Measurements from ENCODE around the gene CALD1.

Gene CALD1

GRCh38 chr7:134897936-134898335, 118.5 kb downstream of the CALD1 start:
- Histone ChIP-seq H3K9me3 (ENCODE audit: control extremely low read depth in 1 of 5, control insufficient read depth in 4 of 5, insufficient read depth in 2 of 5, low read depth in 1 of 5, low read length in 4 of 5) (peaks cover 0 to 15% (median 4%) of the 10 kb centered on the region in 5 experiments), H3K4me3 (ENCODE audit: control insufficient read depth in 1 of 7, extremely low read depth in 1 of 7, insufficient read depth in 4 of 7, low read depth in 2 of 7, low read length in 6 of 7) (no peak overlapping the region), H3K36me3 (ENCODE audit: control insufficient read depth in 4 of 4, insufficient read depth in 4 of 4, low read length in 3 of 4) (no peaks in the 10 kb centered on the region), H3K27me3 (replicated peaks in 2 of 5; ENCODE audit: control insufficient read depth in 4 of 5, insufficient read depth in 5 of 5, low read length in 4 of 5) (peaks cover 0 to 8% (median 0%) of the 10 kb centered on the region in 5 experiments), H3K4me1 (ENCODE audit: control extremely low read depth in 1 of 4, control insufficient read depth in 4 of 4, insufficient read depth in 4 of 4, low read length in 3 of 4) (no peaks in the 10 kb centered on the region), H3K27ac (ENCODE audit: insufficient read depth in 1 of 2, low read depth in 1 of 2, low read length in 2 of 2, poor library complexity in 1 of 2, severe bottlenecking in 2 of 2) (no peak overlapping the region)
- 100% methylated on average over 6 of the region's 7 CpGs for WGBS (ENCODE audit: insufficient coverage)
- no peak for DNase-seq
- ChIA-PET POLR2A (no interaction called here), CTCF (interaction anchor here (1.4 kb wide), 1 partner anchor 12 kb away, joined by 3 read pairs; no protein-coding TSS in a partner anchor)

- H3K27ac ChIP-seq (ENCODE audit: insufficient read depth in 1 of 2, low read depth in 1 of 2, low read length in 2 of 2, poor library complexity in 1 of 2, severe bottlenecking in 2 of 2), result no peak overlapping the region
- no peak for DNase-seq
- no peak overlapping the region for H3K4me3 ChIP-seq (ENCODE audit: control insufficient read depth in 1 of 7, extremely low read depth in 1 of 7, insufficient read depth in 4 of 7, low read depth in 2 of 7, low read length in 6 of 7)
- no peaks in the 10 kb centered on the region for H3K4me1 ChIP-seq (ENCODE audit: control extremely low read depth in 1 of 4, control insufficient read depth in 4 of 4, insufficient read depth in 4 of 4, low read length in 3 of 4)
- H3K9me3 ChIP-seq (ENCODE audit: control extremely low read depth in 1 of 5, control insufficient read depth in 4 of 5, insufficient read depth in 2 of 5, low read depth in 1 of 5, low read length in 4 of 5), result peaks cover 0 to 15% (median 4%) of the 10 kb centered on the region in 5 experiments
- no peaks in the 10 kb centered on the region for H3K27me3 ChIP-seq (replicated peaks in 2 of 5; ENCODE audit: control insufficient read depth in 4 of 5, insufficient read depth in 5 of 5, low read length in 4 of 5)
- CTCF ChIA-PET, result no interaction called here
- POLR2A ChIA-PET, result no interaction called here
- 100% methylated on average over 1 of the region's 3 CpGs for WGBS (ENCODE audit: insufficient coverage)
- no peaks in the 10 kb centered on the region for H3K36me3 ChIP-seq (ENCODE audit: control insufficient read depth in 4 of 4, insufficient read depth in 4 of 4, low read length in 3 of 4)
Measured at GRCh38 chr7:134899729-134900128, 120.3 kb downstream of the CALD1 start.

GRCh38 chr7:134900166-134900982, 120.9 kb downstream of the CALD1 start:
- Histone ChIP-seq H3K36me3 (ENCODE audit: control insufficient read depth in 4 of 4, insufficient read depth in 4 of 4, low read length in 3 of 4) (no peaks in the 10 kb centered on the region), H3K4me3 (ENCODE audit: control insufficient read depth in 1 of 7, extremely low read depth in 1 of 7, insufficient read depth in 4 of 7, low read depth in 2 of 7, low read length in 6 of 7) (no peak overlapping the region), H3K27ac (ENCODE audit: insufficient read depth in 1 of 2, low read depth in 1 of 2, low read length in 2 of 2, poor library complexity in 1 of 2, severe bottlenecking in 2 of 2) (no peak overlapping the region), H3K27me3 (replicated peaks in 2 of 5; ENCODE audit: control insufficient read depth in 4 of 5, insufficient read depth in 5 of 5, low read length in 4 of 5) (no peaks in the 10 kb centered on the region), H3K9me3 (ENCODE audit: control extremely low read depth in 1 of 5, control insufficient read depth in 4 of 5, insufficient read depth in 2 of 5, low read depth in 1 of 5, low read length in 4 of 5) (peaks cover 0 to 15% (median 4%) of the 10 kb centered on the region in 5 experiments), H3K4me1 (ENCODE audit: control extremely low read depth in 1 of 4, control insufficient read depth in 4 of 4, insufficient read depth in 4 of 4, low read length in 3 of 4) (no peaks in the 10 kb centered on the region)
- DNase-seq, result no peak
- 94% methylated on average over 9 of the region's 9 CpGs for WGBS (ENCODE audit: insufficient coverage)
- CTCF ChIA-PET, result no interaction called here
- POLR2A ChIA-PET, result no interaction called here

GRCh38 chr7:134901389-134902020, 122.1 kb downstream of the CALD1 start:
- H3K27ac ChIP-seq (ENCODE audit: insufficient read depth in 1 of 2, low read depth in 1 of 2, low read length in 2 of 2, poor library complexity in 1 of 2, severe bottlenecking in 2 of 2), result no peak overlapping the region
- H3K4me3 ChIP-seq (ENCODE audit: control insufficient read depth in 1 of 7, extremely low read depth in 1 of 7, insufficient read depth in 4 of 7, low read depth in 2 of 7, low read length in 6 of 7), result no peak overlapping the region
- peaks cover 0 to 6% (median 4%) of the 10 kb centered on the region in 5 experiments for H3K9me3 ChIP-seq (ENCODE audit: control extremely low read depth in 1 of 5, control insufficient read depth in 4 of 5, insufficient read depth in 2 of 5, low read depth in 1 of 5, low read length in 4 of 5)
- ChIA-PET CTCF (interaction anchor here (0.7 kb wide), 1 partner anchor 501 kb away, joined by 3 read pairs; no protein-coding TSS in a partner anchor), POLR2A (no interaction called here)
- no peaks in the 10 kb centered on the region for H3K27me3 ChIP-seq (replicated peaks in 2 of 5; ENCODE audit: control insufficient read depth in 4 of 5, insufficient read depth in 5 of 5, low read length in 4 of 5)
- no peaks in the 10 kb centered on the region for H3K4me1 ChIP-seq (ENCODE audit: control extremely low read depth in 1 of 4, control insufficient read depth in 4 of 4, insufficient read depth in 4 of 4, low read length in 3 of 4)
- H3K36me3 ChIP-seq (ENCODE audit: control insufficient read depth in 4 of 4, insufficient read depth in 4 of 4, low read length in 3 of 4), result no peaks in the 10 kb centered on the region
- WGBS (ENCODE audit: insufficient coverage), result 100% methylated on average over 3 of the region's 4 CpGs
- DNase-seq, result no peak

- Histone ChIP-seq H3K4me3 (ENCODE audit: control insufficient read depth in 1 of 7, extremely low read depth in 1 of 7, insufficient read depth in 4 of 7, low read depth in 2 of 7, low read length in 6 of 7) (no peak overlapping the region), H3K27me3 (replicated peaks in 2 of 5; ENCODE audit: control insufficient read depth in 4 of 5, insufficient read depth in 5 of 5, low read length in 4 of 5) (no peaks in the 10 kb centered on the region), H3K27ac (ENCODE audit: insufficient read depth in 1 of 2, low read depth in 1 of 2, low read length in 2 of 2, poor library complexity in 1 of 2, severe bottlenecking in 2 of 2) (no peak overlapping the region), H3K36me3 (ENCODE audit: control insufficient read depth in 4 of 4, insufficient read depth in 4 of 4, low read length in 3 of 4) (no peaks in the 10 kb centered on the region), H3K4me1 (ENCODE audit: control extremely low read depth in 1 of 4, control insufficient read depth in 4 of 4, insufficient read depth in 4 of 4, low read length in 3 of 4) (no peaks in the 10 kb centered on the region), H3K9me3 (ENCODE audit: control extremely low read depth in 1 of 5, control insufficient read depth in 4 of 5, insufficient read depth in 2 of 5, low read depth in 1 of 5, low read length in 4 of 5) (peaks cover 0 to under 1% (median 0%) of the 10 kb centered on the region in 5 experiments)
- POLR2A ChIA-PET, result no interaction called here
- CTCF ChIA-PET, result no interaction called here
- WGBS (ENCODE audit: insufficient coverage), result no CpG with 5 or more reads among the region's 2 CpGs
- DNase-seq, result no peak
Measured at GRCh38 chr7:134902058-134902457, 122.6 kb downstream of the CALD1 start.

- Histone ChIP-seq H3K27me3 (replicated peaks in 2 of 5; ENCODE audit: control insufficient read depth in 4 of 5, insufficient read depth in 5 of 5, low read length in 4 of 5) (no peaks in the 10 kb centered on the region), H3K9me3 (ENCODE audit: control extremely low read depth in 1 of 5, control insufficient read depth in 4 of 5, insufficient read depth in 2 of 5, low read depth in 1 of 5, low read length in 4 of 5) (no peaks in the 10 kb centered on the region), H3K36me3 (ENCODE audit: control insufficient read depth in 4 of 4, insufficient read depth in 4 of 4, low read length in 3 of 4) (no peaks in the 10 kb centered on the region), H3K4me1 (ENCODE audit: control extremely low read depth in 1 of 4, control insufficient read depth in 4 of 4, insufficient read depth in 4 of 4, low read length in 3 of 4) (no peaks in the 10 kb centered on the region), H3K27ac (ENCODE audit: insufficient read depth in 1 of 2, low read depth in 1 of 2, low read length in 2 of 2, poor library complexity in 1 of 2, severe bottlenecking in 2 of 2) (no peak overlapping the region), H3K4me3 (ENCODE audit: control insufficient read depth in 1 of 7, extremely low read depth in 1 of 7, insufficient read depth in 4 of 7, low read depth in 2 of 7, low read length in 6 of 7) (no peak overlapping the region)
- ChIA-PET POLR2A (no interaction called here), CTCF (no interaction called here)
- WGBS (ENCODE audit: insufficient coverage), result 100% methylated on average over 4 of the region's 5 CpGs
- no peak for DNase-seq
Measured at GRCh38 chr7:134903073-134903790, 123.8 kb downstream of the CALD1 start.

- Histone ChIP-seq H3K9me3 (ENCODE audit: control extremely low read depth in 1 of 5, control insufficient read depth in 4 of 5, insufficient read depth in 2 of 5, low read depth in 1 of 5, low read length in 4 of 5) (no peaks in the 10 kb centered on the region), H3K4me1 (ENCODE audit: control extremely low read depth in 1 of 4, control insufficient read depth in 4 of 4, insufficient read depth in 4 of 4, low read length in 3 of 4) (no peaks in the 10 kb centered on the region), H3K27me3 (replicated peaks in 2 of 5; ENCODE audit: control insufficient read depth in 4 of 5, insufficient read depth in 5 of 5, low read length in 4 of 5) (no peaks in the 10 kb centered on the region), H3K4me3 (ENCODE audit: control insufficient read depth in 1 of 7, extremely low read depth in 1 of 7, insufficient read depth in 4 of 7, low read depth in 2 of 7, low read length in 6 of 7) (no peak overlapping the region), H3K27ac (ENCODE audit: insufficient read depth in 1 of 2, low read depth in 1 of 2, low read length in 2 of 2, poor library complexity in 1 of 2, severe bottlenecking in 2 of 2) (no peak overlapping the region), H3K36me3 (ENCODE audit: control insufficient read depth in 4 of 4, insufficient read depth in 4 of 4, low read length in 3 of 4) (no peaks in the 10 kb centered on the region)
- ChIA-PET POLR2A (no interaction called here), CTCF (no interaction called here)
- WGBS (ENCODE audit: insufficient coverage), result 70% methylated on average over 2 of the region's 2 CpGs
- no peak for DNase-seq
Measured at GRCh38 chr7:134905375-134905774, 125.9 kb downstream of the CALD1 start.
